ENCODE data around the gene LAPTM4A. TPM values are rescaled to one million over a fixed set of nuclear protein-coding genes. Genes with fewer than 3 reads are reported as not detected.
A peak's percentile ranks its signal among the peaks of the same experiment; 100 is the strongest.

LAPTM4A gene
- total and polyA plus RNA-seq, 10 of the 15 experiments (the other 5 are each of a cell fraction or from before 2014, with no cell fraction given) = 17.8 to 107 (median 45.8) TPM

- peak; percentile 57 for TF ChIP-seq E4F1 (IDR thresholded peaks at IDR 0.05; ENCODE audit: borderline replicate concordance, partially characterized antibody)
- no peak for TF ChIP-seq E2F8 (IDR thresholded peaks at IDR 0.05; ENCODE audit: low read depth, partially characterized antibody)
- TF ChIP-seq BHLHE40 (IDR thresholded peaks at IDR 0.05; ENCODE audit: borderline replicate concordance in 1 of 2, low read depth in 2 of 2, low read length in 1 of 2) = peak; percentile 95 to 97
- TF ChIP-seq NR2C2 (IDR thresholded peaks at IDR 0.05; ENCODE audit: borderline replicate concordance, control insufficient read depth, insufficient read length, low read depth) = no peak
- no peak for TF ChIP-seq SIX5 (IDR thresholded peaks at IDR 0.05; ENCODE audit: low read depth, low read length, severe bottlenecking)
- TF ChIP-seq ZNF687 (IDR thresholded peaks at IDR 0.05) = peak; percentile 81
- TF ChIP-seq CHD1 (IDR thresholded peaks at IDR 0.05; ENCODE audit: low read depth, low read length) = no peak
- no peak for TF ChIP-seq SMAD1 (IDR thresholded peaks at IDR 0.05; ENCODE audit: low read depth, partially characterized antibody)
- TF ChIP-seq CREB1 (IDR thresholded peaks at IDR 0.05; ENCODE audit: low read depth) = peak; percentile 97
- peak; percentile 43; the same call in 1 of the 2 replicates for TF ChIP-seq GATAD2B (conservative IDR thresholded peaks at IDR 0.05; ENCODE audit: low read depth)
- no peak for TF ChIP-seq REST (IDR thresholded peaks at IDR 0.05; ENCODE audit: low read depth, low read length)
Measured at GRCh38 chr2:20051532-20052228, at the start of gene LAPTM4A (continued).
